HepG2 (cell line): ENCODE measurements around the gene COX4I2. TPM values are rescaled to one million over a fixed set of nuclear protein-coding genes. Genes with fewer than 3 reads are reported as not detected.

Experiments used
- ARNTL ChIP-seq: sonication (generic); formaldehyde crosslinking; IDR thresholded peaks from 2 replicates; pipeline ENCODE4 v1.4.0; 2020; ENCODE audit warnings: mild to moderate bottlenecking, missing genetic modification reagents
- ATRX ChIP-seq: sonication (generic); formaldehyde crosslinking; IDR thresholded peaks from 2 replicates; pipeline ENCODE4 v1.4.0; 2020; ENCODE audit warnings: missing genetic modification reagents, borderline replicate concordance
- CHD2 ChIP-seq: IDR thresholded peaks from 2 replicates; pipeline ENCODE4 v1.6.1; 2011; ENCODE audit warnings: low read depth, low read length, improper control_type of control experiment
- FOXC1 ChIP-seq: sonication (generic); formaldehyde crosslinking; IDR thresholded peaks from 2 replicates; pipeline ENCODE4 v1.8.0; 2022; ENCODE audit warnings: mild to moderate bottlenecking, missing genetic modification reagents, borderline replicate concordance
- HNF4G ChIP-seq, 2 experiments: sonication (generic) in 1 of 2; formaldehyde crosslinking in 1 of 2; IDR thresholded peaks; 2 replicates each; pipeline versions ENCODE4 v1.4.0 to v1.6.1; 2011 to 2020; ENCODE audit warnings: borderline replicate concordance in 2 of 2, low read depth in 2 of 2, mild to moderate bottlenecking in 2 of 2, low read length in 1 of 2, missing genetic modification reagents in 1 of 2, moderate library complexity in 1 of 2
- JUND ChIP-seq: sonication (generic); formaldehyde crosslinking; IDR thresholded peaks from 2 replicates; pipeline ENCODE4 v1.8.0; 2022; ENCODE audit warnings: mild to moderate bottlenecking, missing genetic modification reagents
- MLLT10 ChIP-seq: sonication (generic); formaldehyde crosslinking; IDR thresholded peaks from 2 replicates; pipeline ENCODE4 v1.4.0; 2020; ENCODE audit warnings: missing genetic modification reagents
- MXI1 ChIP-seq: IDR thresholded peaks from 3 replicates; pipeline ENCODE4 v1.6.1; 2012; ENCODE audit warnings: low read depth, low read length, inconsistent platforms, borderline replicate concordance
- POLR2AphosphoS5 ChIP-seq: IDR thresholded peaks from 2 replicates; pipeline ENCODE4 v1.6.1; 2012; ENCODE audit warnings: low read depth, low read length
- RARA ChIP-seq: IDR thresholded peaks from 2 replicates; pipeline ENCODE4 v1.6.1; 2016; ENCODE audit warnings: missing genetic modification reagents, missing compliant biosample characterization
- RFXAP ChIP-seq: sonication (generic); formaldehyde crosslinking; IDR thresholded peaks from 2 replicates; pipeline ENCODE4 v1.4.0; 2020; ENCODE audit warnings: missing genetic modification reagents, borderline replicate concordance
- SALL2 ChIP-seq: sonication (generic); formaldehyde crosslinking; IDR thresholded peaks from 2 replicates; pipeline ENCODE4 v1.8.1; 2023; ENCODE audit warnings: mild to moderate bottlenecking, missing genetic modification reagents, inconsistent platforms
- SIN3A ChIP-seq: IDR thresholded peaks from 2 replicates; pipeline ENCODE4 v1.6.1; 2011; ENCODE audit warnings: low read depth, mild to moderate bottlenecking, control low read depth, low read length, borderline replicate concordance
- SKI ChIP-seq: fragments of 450-650 bp; IDR thresholded peaks from one replicate; pipeline ENCODE4 v1.6.1; 2018; ENCODE audit warnings: mild to moderate bottlenecking; ENCODE audit not compliant: partially characterized antibody
- SRF ChIP-seq: IDR thresholded peaks from 2 replicates; pipeline ENCODE4 v1.6.1; 2011; ENCODE audit warnings: mild to moderate bottlenecking, low read depth, low read length, moderate library complexity
- U2AF2 ChIP-seq: fragments of 200-400 bp; formaldehyde crosslinking; IDR thresholded peaks from 2 replicates; pipeline ENCODE4 v1.6.1; 2017; ENCODE audit warnings: low read depth, mild to moderate bottlenecking, low read length
- XBP1 ChIP-seq: sonication (generic); formaldehyde crosslinking; IDR thresholded peaks from 2 replicates; pipeline ENCODE4 v1.5.0; 2020; ENCODE audit warnings: missing genetic modification reagents
- ZNF737 ChIP-seq: sonication (generic); formaldehyde crosslinking; IDR thresholded peaks from 2 replicates; pipeline ENCODE4 v1.5.0; 2020; ENCODE audit warnings: missing genetic modification reagents, mild to moderate bottlenecking, borderline replicate concordance
- ZNF747 ChIP-seq: sonication (generic); formaldehyde crosslinking; IDR thresholded peaks from 2 replicates; pipeline ENCODE4 v1.8.1; 2023; ENCODE audit warnings: missing genetic modification reagents, mild to moderate bottlenecking, borderline replicate concordance
- ZSCAN20 ChIP-seq: sonication (generic); formaldehyde crosslinking; IDR thresholded peaks from 2 replicates; pipeline ENCODE4 v1.4.0; 2020; ENCODE audit warnings: missing genetic modification reagents, mild to moderate bottlenecking, borderline replicate concordance
- ZSCAN29 ChIP-seq: sonication (generic); formaldehyde crosslinking; conservative IDR thresholded peaks from 2 replicates; pipeline ENCODE4 v1.4.0; 2020; ENCODE audit warnings: mild to moderate bottlenecking, missing genetic modification reagents
- ZSCAN9 ChIP-seq: IDR thresholded peaks from 2 replicates; pipeline ENCODE4 v1.6.1; 2016; ENCODE audit warnings: borderline replicate concordance
- polyA plus RNA-seq, 8 experiments: library from polyadenylated mRNA; depleted of rRNA in 3 of 8; stranded (reverse) in 7 of 8; unstranded in 1 of 8; fragments of >200 nt; fragmentation: Illumina TruSeq in 4 of 8; extraction: Trizol in 4 of 8; gene quantifications; 2 replicates each; pipeline versions ENCODE4 v1.2.1 to v1.2.3, GENCODE V29; 2011 to 2016; ENCODE audit warnings: low read depth in 4 of 8, missing spikeins in 1 of 8, mixed read lengths in 1 of 8; ENCODE audit not compliant: insufficient read depth in 1 of 8
- total RNA-seq, 5 experiments: library from RNA; depleted of rRNA; stranded (reverse); fragments of >200 nt; fragmentation: Illumina TruSeq; extraction: Trizol; gene quantifications; 2 replicates each; pipeline ENCODE4 v1.2.3, GENCODE V29; 2016; ENCODE audit warnings: low read depth in 1 of 5
- TF ChIP-seq, protein P1 (sequence below): sonication (generic); formaldehyde crosslinking; IDR thresholded peaks from 2 replicates; pipeline ENCODE4 v1.8.1; 2023; ENCODE audit warnings: mild to moderate bottlenecking, missing genetic modification reagents
- TF ChIP-seq, protein P2 (sequence below): IDR thresholded peaks from 2 replicates; pipeline ENCODE4 v1.6.1; 2012; ENCODE audit warnings: low read length, improper control_type of control experiment
- TF ChIP-seq, protein P3 (sequence below): sonication (generic); formaldehyde crosslinking; IDR thresholded peaks from 2 replicates; pipeline ENCODE4 v1.5.0; 2020; ENCODE audit warnings: missing genetic modification reagents

COX4I2 gene
- total and polyA plus RNA-seq, 2 of the 13 experiments (the other 11 are each of a cell fraction or from before 2014, with no cell fraction given), result 1.1 TPM; not detected in 1

DNA sequence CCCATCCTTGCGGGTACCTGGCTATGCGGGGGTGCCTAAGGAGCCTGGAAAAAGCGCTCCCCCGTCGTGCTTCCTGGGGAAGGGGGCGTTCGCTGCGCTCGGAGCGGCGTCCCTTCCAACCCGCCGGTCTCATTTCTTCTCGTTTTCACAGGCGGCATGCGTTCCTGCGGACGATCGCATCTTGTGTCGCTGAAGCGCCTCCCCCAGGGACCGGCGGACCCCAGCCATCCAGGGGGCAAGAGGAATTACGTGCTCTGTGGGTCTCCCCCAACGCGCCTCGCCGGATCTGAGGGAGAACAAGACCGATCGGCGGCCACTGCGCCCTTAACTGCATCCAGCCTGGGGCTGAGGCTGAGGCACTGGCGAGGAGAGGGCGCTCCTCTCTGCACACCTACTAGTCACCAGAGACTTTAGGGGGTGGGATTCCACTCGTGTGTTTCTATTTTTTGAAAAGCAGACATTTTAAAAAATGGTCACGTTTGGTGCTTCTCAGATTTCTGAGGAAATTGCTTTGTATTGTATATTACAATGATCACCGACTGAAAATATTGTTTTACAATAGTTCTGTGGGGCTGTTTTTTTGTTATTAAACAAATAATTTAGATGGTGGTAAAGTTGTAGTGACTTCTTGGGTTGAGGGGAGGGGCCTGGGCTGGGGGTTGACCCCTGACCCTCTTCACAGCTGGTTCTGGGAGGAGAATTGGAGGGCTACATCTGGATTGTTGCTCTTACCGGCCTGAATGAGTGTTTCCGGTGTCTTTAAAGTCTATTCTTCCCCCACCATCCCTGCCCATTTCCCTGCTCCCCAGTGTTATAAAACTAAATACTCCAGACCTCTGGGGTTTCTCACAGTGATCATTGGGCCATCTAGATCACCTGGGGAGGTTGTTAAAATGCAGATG lies 31.6 kb upstream of the COX4I2 start (continued):
- TF ChIP-seq MLLT10 (CRISPR knock-in tag), result peak; percentile 67; the same call in 1 of the 2 replicates
- TF ChIP-seq ZSCAN9 (CRISPR knock-in tag), result no peak
- no peak for TF ChIP-seq RARA
- TF ChIP-seq SALL2, result peak; percentile 15; the same call in 1 of the 2 replicates
- TF ChIP-seq FOXC1 (CRISPR knock-in tag), result no peak
- 0 out of 3 replicates have a peak, but pooled peaks have one; percentile 1 for TF ChIP-seq MXI1
- TF ChIP-seq RFXAP (CRISPR knock-in tag), result no peak
- TF ChIP-seq JUND (CRISPR knock-in tag), result no peak
- peak; percentile 80; the same call in 1 of the 2 replicates for TF ChIP-seq ZSCAN29 (CRISPR knock-in tag)
- TF ChIP-seq ATRX (CRISPR knock-in tag), result no peak
- TF ChIP-seq, protein P1, sequence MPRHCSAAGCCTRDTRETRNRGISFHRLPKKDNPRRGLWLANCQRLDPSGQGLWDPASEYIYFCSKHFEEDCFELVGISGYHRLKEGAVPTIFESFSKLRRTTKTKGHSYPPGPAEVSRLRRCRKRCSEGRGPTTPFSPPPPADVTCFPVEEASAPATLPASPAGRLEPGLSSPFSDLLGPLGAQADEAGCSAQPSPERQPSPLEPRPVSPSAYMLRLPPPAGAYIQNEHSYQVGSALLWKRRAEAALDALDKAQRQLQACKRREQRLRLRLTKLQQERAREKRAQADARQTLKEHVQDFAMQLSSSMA, result no peak; the same call in 1 of the 2 replicates
- no peak for TF ChIP-seq U2AF2
- TF ChIP-seq HNF4G (IDR thresholded peaks at IDR 0.05; ENCODE audit: borderline replicate concordance, low read depth, low read length), result no peak
- TF ChIP-seq HNF4G (CRISPR knock-in tag; IDR thresholded peaks at IDR 0.05; ENCODE audit: borderline replicate concordance, low read depth), result no peak
- no peak for TF ChIP-seq CHD2
- peak; percentile 73 for TF ChIP-seq POLR2AphosphoS5
- no peak for TF ChIP-seq ZSCAN20 (CRISPR knock-in tag)
- TF ChIP-seq ARNTL, result no peak
- no peak; the same call in 1 of the 2 replicates for TF ChIP-seq ZNF747 (CRISPR knock-in tag)
- no peak for TF ChIP-seq SKI
- TF ChIP-seq, protein P2, sequence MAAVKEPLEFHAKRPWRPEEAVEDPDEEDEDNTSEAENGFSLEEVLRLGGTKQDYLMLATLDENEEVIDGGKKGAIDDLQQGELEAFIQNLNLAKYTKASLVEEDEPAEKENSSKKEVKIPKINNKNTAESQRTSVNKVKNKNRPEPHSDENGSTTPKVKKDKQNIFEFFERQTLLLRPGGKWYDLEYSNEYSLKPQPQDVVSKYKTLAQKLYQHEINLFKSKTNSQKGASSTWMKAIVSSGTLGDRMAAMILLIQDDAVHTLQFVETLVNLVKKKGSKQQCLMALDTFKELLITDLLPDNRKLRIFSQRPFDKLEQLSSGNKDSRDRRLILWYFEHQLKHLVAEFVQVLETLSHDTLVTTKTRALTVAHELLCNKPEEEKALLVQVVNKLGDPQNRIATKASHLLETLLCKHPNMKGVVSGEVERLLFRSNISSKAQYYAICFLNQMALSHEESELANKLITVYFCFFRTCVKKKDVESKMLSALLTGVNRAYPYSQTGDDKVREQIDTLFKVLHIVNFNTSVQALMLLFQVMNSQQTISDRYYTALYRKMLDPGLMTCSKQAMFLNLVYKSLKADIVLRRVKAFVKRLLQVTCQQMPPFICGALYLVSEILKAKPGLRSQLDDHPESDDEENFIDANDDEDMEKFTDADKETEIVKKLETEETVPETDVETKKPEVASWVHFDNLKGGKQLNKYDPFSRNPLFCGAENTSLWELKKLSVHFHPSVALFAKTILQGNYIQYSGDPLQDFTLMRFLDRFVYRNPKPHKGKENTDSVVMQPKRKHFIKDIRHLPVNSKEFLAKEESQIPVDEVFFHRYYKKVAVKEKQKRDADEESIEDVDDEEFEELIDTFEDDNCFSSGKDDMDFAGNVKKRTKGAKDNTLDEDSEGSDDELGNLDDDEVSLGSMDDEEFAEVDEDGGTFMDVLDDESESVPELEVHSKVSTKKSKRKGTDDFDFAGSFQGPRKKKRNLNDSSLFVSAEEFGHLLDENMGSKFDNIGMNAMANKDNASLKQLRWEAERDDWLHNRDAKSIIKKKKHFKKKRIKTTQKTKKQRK, result no peak
- 0 out of 2 replicates have a peak, but pooled peaks have one; percentile 25 for TF ChIP-seq SIN3A
- TF ChIP-seq ZNF737, result no peak
- no peak for TF ChIP-seq SRF
- TF ChIP-seq, protein P3, sequence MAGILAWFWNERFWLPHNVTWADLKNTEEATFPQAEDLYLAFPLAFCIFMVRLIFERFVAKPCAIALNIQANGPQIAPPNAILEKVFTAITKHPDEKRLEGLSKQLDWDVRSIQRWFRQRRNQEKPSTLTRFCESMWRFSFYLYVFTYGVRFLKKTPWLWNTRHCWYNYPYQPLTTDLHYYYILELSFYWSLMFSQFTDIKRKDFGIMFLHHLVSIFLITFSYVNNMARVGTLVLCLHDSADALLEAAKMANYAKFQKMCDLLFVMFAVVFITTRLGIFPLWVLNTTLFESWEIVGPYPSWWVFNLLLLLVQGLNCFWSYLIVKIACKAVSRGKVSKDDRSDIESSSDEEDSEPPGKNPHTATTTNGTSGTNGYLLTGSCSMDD (CRISPR knock-in tag), result no peak
- TF ChIP-seq XBP1 (CRISPR knock-in tag), result peak; percentile 40; the same call in 1 of the 2 replicates
